Fibroblast of lung (primary cell): ENCODE results near the gene TMEM9. TPM values are rescaled to one million over a fixed set of nuclear protein-coding genes. Genes with fewer than 3 reads are reported as not detected.

Experiments
- DNase-seq, 2 donors: peaks; one replicate each; pipeline versions ENCODE4 v3.0.0 to v3.0.0-alpha.2; 2010; ENCODE audit warnings: low read depth in 2 of 2
- H2AFZ ChIP-seq: 2 replicates; pipeline ENCODE4 v1.5.1; 2012; ENCODE audit warnings: low read length, control low read depth, inconsistent platforms
- H3K27ac ChIP-seq: 2 replicates; pipeline ENCODE4 v1.5.1; 2011; ENCODE audit warnings: low read length, control low read depth; ENCODE audit not compliant: insufficient read depth
- H3K27me3 ChIP-seq: 2 replicates; pipeline ENCODE4 v1.5.1; 2011; ENCODE audit warnings: mild to moderate bottlenecking, low read length; ENCODE audit not compliant: control insufficient read depth, insufficient read depth
- H3K36me3 ChIP-seq: 2 replicates; pipeline ENCODE4 v1.5.1; 2011; ENCODE audit warnings: low read length; ENCODE audit not compliant: control insufficient read depth, insufficient read depth
- H3K4me1 ChIP-seq: 2 replicates; pipeline ENCODE4 v1.5.1; 2011; ENCODE audit warnings: low read length; ENCODE audit not compliant: control insufficient read depth, insufficient read depth; ENCODE audit errors: extremely low read depth
- H3K4me2 ChIP-seq: 2 replicates; pipeline ENCODE4 v1.5.1; 2011; ENCODE audit warnings: low read length, control low read depth; ENCODE audit not compliant: insufficient read depth; ENCODE audit errors: extremely low read depth
- H3K4me3 ChIP-seq, 4 experiments: fragments of 200-600 bp in 1 of 4; sonication (generic) in 1 of 4; replicated peaks in 1 of 4; 2 replicates each; pipeline ENCODE4 v1.5.1; 2011 to 2016; ENCODE audit warnings: low read length in 4 of 4, low read depth in 3 of 4, mild to moderate bottlenecking in 3 of 4, control low read depth in 2 of 4, inconsistent platforms in 1 of 4, mixed read lengths in 1 of 4; ENCODE audit not compliant: insufficient read depth in 1 of 4; ENCODE audit errors: control extremely low read depth in 1 of 4
- H3K79me2 ChIP-seq: 2 replicates; pipeline ENCODE4 v1.5.1; 2012; ENCODE audit warnings: mild to moderate bottlenecking, low read length, inconsistent platforms; ENCODE audit not compliant: control insufficient read depth, insufficient read depth
- H3K9ac ChIP-seq: 2 replicates; pipeline ENCODE4 v1.5.1; 2011; ENCODE audit warnings: mild to moderate bottlenecking, low read length, control low read depth; ENCODE audit not compliant: insufficient read depth
- H3K9me3 ChIP-seq: 2 replicates; pipeline ENCODE4 v1.5.1; 2012; ENCODE audit warnings: low read depth, low read length; ENCODE audit not compliant: control insufficient read depth, insufficient read depth
- H4K20me1 ChIP-seq: 2 replicates; pipeline ENCODE4 v1.5.1; 2011; ENCODE audit warnings: low read length; ENCODE audit not compliant: control insufficient read depth, insufficient read depth; ENCODE audit errors: extremely low read depth
- CTCF ChIP-seq, 2 donors: IDR thresholded peaks in 1 of 2; conservative IDR thresholded peaks in 1 of 2; 1 replicate in 1 of 2; 2 replicates in 1 of 2; pipeline ENCODE4 v1.5.1; 2011 to 2012; ENCODE audit warnings: low read length in 2 of 2, control low read depth in 1 of 2, inconsistent platforms in 1 of 2, low read depth in 1 of 2, mild to moderate bottlenecking in 1 of 2
- EZH2 ChIP-seq: IDR thresholded peaks from 2 replicates; pipeline ENCODE4 v1.5.1; 2012; ENCODE audit warnings: low read length, control low read depth, mild to moderate bottlenecking; ENCODE audit errors: missing control alignments
- polyA plus RNA-seq, 2 donors: library from polyadenylated mRNA; depleted of rRNA in 1 of 2; stranded (reverse) in 1 of 2; unstranded in 1 of 2; fragments of >200 nt; gene quantifications; 2 replicates each; pipeline ENCODE4 v1.2.1, GENCODE V29; 2011 to 2012; ENCODE audit warnings: missing spikeins in 1 of 2
- total RNA-seq: library from RNA; depleted of rRNA; stranded (reverse); fragments of >200 nt; gene quantifications from 2 replicates; pipeline ENCODE4 v1.2.1, GENCODE V29; 2014

The TMEM9 gene
- total and polyA plus RNA-seq, 2 donors (not counting 1 experiment from before 2014, with no cell fraction given), result 58.2 to 91.0 TPM

GRCh38 chr1:201114245-201115131 lies 39.8 kb downstream of the TMEM9 start:
- Histone ChIP-seq H3K9me3 (no peaks in the 10 kb centered on the region), H3K9ac (peak overlapping the region; percentile 49), H4K20me1 (no peaks in the 10 kb centered on the region), H3K4me1 (no peaks in the 10 kb centered on the region), H3K4me2 (peak overlapping the region; percentile 75), H3K4me3 (peak overlapping the region; percentile 41 to 63 (median 56)), H3K27me3 (peaks cover 25% of the 10 kb centered on the region), H3K79me2 (no peaks in the 10 kb centered on the region), H3K36me3 (no peaks in the 10 kb centered on the region), H3K27ac (no peak overlapping the region), H2AFZ (peak overlapping the region; percentile 85)
- peak; percentile 84 to 85 for DNase-seq
- TF ChIP-seq EZH2, result peak; percentile 31
- TF ChIP-seq CTCF (conservative IDR thresholded peaks at IDR 0.05 in 1 of 2, IDR thresholded peaks at IDR 0.05 in 1 of 2; ENCODE audit: low read depth in 1 of 2, low read length in 2 of 2), result peak; percentile 87 to 88

GRCh38 chr1:201113451-201114244 lies 40.6 kb downstream of the TMEM9 start:
- H3K9me3 ChIP-seq, result no peaks in the 10 kb centered on the region
- H3K79me2 ChIP-seq, result no peaks in the 10 kb centered on the region
- H3K4me1 ChIP-seq, result no peaks in the 10 kb centered on the region
- no peaks in the 10 kb centered on the region for H4K20me1 ChIP-seq
- H2AFZ ChIP-seq, result no peak overlapping the region
- peak overlapping the region in 1 of 4 experiments; percentile 60 for H3K4me3 ChIP-seq
- H3K27ac ChIP-seq, result no peak overlapping the region
- H3K9ac ChIP-seq, result no peak overlapping the region
- DNase-seq, result no peak
- peak overlapping the region; percentile 75 for H3K4me2 ChIP-seq
- H3K27me3 ChIP-seq, result peaks cover 19% of the 10 kb centered on the region
- no peaks in the 10 kb centered on the region for H3K36me3 ChIP-seq
- TF ChIP-seq CTCF (conservative IDR thresholded peaks at IDR 0.05 in 1 of 2, IDR thresholded peaks at IDR 0.05 in 1 of 2; ENCODE audit: low read depth in 1 of 2, low read length in 2 of 2), result no peak
- peak; percentile 8 for TF ChIP-seq EZH2

- H3K27me3 ChIP-seq, result peaks cover 16% of the 10 kb centered on the region
- no peak overlapping the region for H3K9ac ChIP-seq
- H3K4me3 ChIP-seq, result no peak overlapping the region
- no peak overlapping the region for H3K4me2 ChIP-seq
- TF ChIP-seq CTCF (conservative IDR thresholded peaks at IDR 0.05 in 1 of 2, IDR thresholded peaks at IDR 0.05 in 1 of 2; ENCODE audit: low read depth in 1 of 2, low read length in 2 of 2) (no peak), EZH2 (no peak)
- no peaks in the 10 kb centered on the region for H3K36me3 ChIP-seq
- no peak for DNase-seq
- no peaks in the 10 kb centered on the region for H3K4me1 ChIP-seq
- H2AFZ ChIP-seq, result no peak overlapping the region
- no peak overlapping the region for H3K27ac ChIP-seq
- no peaks in the 10 kb centered on the region for H3K79me2 ChIP-seq
- no peaks in the 10 kb centered on the region for H4K20me1 ChIP-seq
- no peaks in the 10 kb centered on the region for H3K9me3 ChIP-seq
Observed at GRCh38 chr1:201112926-201113325, 41.3 kb downstream of the TMEM9 start.
